HG03432 (cell line): ENCODE results near the gene DNAJC12.
A peak's percentile ranks its signal among the peaks of the same experiment; 100 is the strongest.
"Not testable (repeated sequence)": the region's sequence is repeated elsewhere in the genome, so short reads cannot be mapped to it uniquely, and the experiment has no call there.

ENCODE experiments used
- ATAC-seq: cut with Tn5 transposase; IDR thresholded peaks from one replicate; pipeline ENCODE4 v1.9.1; 2021; ENCODE audit warnings: mild to moderate bottlenecking, moderate library complexity; ENCODE audit not compliant: unreplicated experiment

DNAJC12 gene

DNA sequence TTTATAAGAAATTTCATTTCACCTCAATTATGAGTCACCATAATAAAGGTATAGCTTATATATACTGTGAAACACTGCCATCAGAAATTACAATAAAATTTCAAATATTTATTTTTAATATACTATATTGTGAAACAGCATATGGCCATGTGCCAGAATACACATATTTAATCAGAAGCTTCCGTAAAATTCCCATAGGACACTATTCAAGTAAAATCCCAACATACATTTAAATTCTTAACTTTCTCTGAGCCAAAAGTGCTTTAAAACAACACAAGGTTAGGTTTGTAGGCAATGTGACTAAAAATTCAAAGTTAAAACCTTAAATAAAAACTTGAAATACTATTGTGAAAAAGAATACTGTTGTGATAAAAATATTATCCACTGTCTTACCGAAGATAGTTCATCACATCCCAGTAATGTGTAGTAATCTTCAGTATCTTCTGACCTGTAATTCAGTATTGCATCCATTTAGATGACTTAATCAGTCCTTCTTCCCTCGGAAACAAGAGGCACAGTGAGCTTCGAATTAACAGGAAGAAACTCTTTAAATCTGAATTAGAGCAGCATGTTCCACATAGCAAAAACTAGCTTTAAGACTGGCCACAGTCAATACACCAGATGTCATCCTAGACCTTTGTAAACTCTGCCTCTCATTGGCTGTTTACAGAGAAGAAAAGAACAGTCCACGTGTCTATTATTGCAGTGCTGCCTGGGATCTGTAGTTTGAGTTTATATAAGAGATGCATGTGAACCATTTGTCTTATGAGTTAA is at the start of gene DNAJC12:
Gene DNAJC12 (minus strand): TSS at position 648 of the 774 bp plus-strand sequence. CDS start 177 bp downstream, at position 471.
- peak; percentile 76 for ATAC-seq

DNA sequence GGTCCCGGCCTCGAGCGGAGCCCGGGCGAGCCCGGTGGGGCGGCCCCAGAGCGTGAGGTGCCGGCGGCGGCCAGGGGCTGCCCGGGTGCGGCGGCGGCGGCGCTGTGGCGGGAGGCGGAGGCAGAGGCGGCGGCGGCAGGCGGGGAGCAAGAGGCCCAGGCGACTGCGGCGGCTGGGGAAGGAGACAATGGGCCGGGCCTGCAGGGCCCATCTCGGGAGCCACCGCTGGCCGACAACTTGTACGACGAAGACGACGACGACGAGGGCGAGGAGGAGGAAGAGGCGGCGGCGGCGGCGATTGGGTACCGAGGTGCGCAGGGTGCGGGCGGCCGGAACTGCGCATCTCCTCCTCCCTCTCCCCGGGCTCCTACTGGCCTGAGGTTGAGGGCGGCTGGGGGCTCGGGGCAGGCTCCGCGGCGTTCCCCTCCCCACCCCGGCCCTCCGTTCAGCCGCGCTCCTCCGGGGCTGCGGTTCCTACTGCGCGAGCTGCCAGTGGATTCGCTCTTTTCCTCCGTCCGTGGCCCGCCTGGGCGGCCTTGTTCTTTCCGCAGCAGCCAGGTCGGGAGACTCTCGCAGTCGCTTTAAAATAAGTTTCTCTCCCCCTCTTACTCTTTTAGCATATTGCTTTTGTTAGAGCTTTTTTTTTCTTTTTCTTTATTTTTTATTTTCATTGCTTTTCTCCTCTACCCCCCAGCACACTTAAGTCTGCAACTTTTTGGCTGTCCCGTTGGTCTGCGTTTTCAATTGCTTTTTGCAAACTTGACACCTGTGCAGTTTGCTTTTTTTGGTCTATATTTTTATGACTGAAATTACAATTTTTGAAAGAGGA is 47.1 kb upstream of the DNAJC12 start:
- peak; percentile 72 for ATAC-seq

DNA sequence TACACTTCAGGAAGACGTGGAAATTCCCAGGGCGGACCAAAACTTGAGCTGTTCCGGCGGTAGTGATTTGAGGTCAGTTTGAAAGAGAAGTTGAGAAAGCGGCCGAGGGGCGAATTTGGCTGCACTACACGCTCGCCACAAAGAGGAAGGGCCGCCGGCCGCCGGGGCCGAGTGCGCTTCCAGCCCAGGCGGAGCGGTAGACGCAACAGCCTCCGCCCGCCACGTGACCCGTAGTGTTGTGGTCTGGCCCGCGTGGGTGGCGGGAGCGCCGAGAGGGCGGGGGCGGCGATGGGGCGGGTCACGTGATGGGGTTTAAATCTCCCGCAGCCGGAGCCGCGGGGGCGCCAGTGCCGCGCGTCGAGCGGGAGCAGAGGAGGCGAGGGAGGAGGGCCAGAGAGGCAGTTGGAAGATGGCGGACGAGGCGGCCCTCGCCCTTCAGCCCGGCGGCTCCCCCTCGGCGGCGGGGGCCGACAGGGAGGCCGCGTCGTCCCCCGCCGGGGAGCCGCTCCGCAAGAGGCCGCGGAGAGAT is 46.4 kb upstream of the DNAJC12 start, which contains the start of gene SIRT1:
Gene SIRT1 (plus strand): TSS at position 344 of the 529 bp plus-strand sequence. CDS start 66 bp downstream, at position 410.
- ATAC-seq = peak; percentile 89

DNA sequence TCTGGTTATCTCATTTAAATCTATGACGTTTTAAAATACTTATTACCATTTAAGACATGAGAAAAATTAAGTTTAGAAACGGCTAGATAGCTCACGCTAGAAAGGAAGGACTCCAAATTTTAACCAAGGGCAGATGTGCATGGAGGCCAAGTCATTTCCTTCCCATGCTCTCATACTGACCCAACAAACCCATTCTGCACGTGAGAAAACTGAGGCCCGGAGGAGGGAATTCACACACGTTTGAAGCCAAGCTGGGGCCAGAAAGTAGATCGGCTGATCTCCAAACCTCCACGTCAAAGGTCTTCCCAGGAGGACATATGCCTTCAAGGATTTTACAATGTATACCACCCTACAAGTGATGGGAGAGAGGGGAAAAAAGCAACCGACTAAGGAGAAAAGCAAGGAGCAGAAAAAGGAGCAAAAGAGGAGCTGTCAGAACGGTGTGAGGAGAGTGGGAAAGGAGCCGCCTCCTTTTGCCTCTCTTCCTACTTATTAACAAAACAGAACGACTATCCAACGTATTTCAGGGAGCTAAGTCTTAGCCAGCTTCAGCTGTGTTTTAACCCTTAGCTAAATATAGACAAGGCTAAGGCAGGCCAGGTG is 45.8 kb upstream of the DNAJC12 start:
- ATAC-seq = no peak

DNA sequence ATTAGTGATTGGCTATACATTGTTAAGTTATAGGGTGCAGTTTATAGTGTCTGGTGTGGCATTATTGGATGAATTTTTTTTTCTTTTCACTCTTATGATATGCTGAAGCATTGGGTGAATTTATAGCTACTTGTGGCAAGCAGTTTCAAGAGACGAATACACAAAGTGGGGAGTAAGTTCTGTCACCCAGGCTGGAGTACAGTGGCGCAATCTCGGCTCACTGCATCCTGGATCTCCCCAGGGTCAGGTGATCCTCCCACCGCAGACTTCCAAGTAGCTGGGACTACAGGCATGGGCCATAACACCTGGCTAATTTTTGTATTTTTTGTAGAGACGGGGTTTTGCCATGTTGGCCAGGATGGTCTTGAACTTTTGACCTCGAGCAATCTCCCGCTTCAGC is 40.1 kb upstream of the DNAJC12 start:
- ATAC-seq = no peak

DNA sequence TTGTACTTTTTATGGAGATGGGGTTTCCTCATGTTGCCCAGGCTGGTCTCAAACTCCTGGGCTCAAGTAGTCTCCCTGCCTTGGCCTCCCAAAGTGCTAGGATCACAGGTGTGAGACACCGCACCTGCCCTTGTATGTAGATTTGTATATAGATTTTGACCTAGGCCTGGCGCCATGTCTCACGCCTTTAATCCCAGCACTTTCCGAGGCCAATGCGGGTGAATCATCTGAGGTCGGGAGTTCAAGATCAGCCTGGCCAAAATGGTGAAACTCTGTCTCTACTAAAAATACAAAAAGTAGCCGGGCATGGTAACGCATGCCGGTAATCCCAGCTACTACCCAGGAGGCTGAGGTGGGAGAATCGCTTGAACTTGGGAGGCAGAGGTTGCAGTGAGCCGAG is 39.4 kb upstream of the DNAJC12 start:
- not testable (repeated sequence) for ATAC-seq

DNA sequence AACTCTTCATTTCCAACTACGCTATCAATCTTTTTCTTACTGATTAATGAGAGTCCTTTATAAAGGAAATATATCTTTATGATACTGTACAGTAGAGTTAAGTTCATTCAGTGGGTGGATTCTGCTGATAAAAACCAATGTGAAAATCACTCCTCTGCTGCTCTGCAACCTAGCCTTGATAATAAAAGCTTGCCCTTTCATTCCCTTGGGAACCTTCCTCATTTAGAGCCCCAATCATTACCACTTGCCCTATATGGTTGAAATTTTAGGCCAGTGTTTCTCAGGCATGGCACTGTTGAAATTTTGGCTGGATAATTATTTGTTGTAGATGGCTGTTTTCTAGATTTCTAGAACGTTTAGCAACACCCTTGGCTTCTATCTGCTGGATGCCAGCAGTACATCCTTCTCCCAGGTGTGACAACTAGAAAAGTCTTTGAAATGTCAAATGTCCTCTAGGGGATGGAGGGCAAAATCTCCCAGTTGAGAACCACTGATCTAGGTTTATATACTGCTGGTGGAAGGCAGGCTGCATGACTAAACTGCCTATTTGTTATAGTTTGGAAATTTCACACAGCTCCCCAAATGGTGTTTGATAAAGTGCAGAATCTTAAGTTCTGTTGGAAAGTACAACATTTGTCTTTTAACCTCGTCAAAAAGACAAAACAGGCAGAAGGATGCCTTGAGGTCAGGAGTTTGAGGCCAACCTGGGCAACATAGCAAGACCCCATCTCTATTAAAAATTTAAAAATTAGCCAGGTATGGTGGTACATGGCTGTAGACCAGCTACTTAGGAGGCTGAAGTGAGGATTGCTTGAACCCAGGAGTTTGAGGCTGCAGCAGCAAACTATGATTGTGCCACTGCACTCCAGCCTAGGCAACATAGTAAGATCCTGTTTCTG is 37.6 kb upstream of the DNAJC12 start:
- ATAC-seq = no peak

DNA sequence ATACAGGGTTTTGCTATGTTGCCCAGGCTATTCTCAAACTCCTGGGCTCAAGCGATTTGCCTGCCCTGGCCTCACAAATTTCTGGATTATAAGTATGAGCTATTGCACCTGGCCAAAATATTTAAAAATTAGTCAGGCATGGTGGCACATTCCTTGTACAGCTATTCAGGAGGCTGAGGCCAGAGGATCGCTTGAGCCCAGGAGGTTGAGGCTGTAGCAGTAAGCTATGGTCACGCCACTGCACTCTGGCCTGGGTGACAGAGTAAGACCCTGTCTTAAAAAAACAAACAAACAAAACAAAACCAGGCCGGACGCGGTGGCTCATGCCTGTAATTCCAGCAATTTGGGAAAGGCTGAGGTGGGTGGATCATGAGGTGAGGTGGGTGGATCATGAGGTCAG is 32.0 kb upstream of the DNAJC12 start:
- ATAC-seq = no peak

DNA sequence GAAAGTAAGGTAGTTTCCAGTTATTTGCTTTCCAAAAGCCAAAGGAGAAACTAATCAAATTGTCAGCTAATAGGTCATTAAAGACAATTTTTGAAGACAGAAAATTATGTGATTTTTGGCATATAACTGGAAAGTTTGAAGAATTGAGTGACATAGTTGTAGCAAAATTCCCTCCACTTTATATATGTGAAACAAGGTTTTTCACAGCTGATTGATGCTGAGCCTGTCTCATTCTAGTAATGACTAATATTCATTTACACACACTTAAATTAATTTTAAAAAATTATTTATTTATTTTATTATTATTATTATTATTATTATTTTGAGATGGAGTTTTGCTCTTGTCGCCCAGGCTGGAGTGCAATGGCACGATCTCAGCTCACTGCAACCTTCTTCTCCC is 30.1 kb upstream of the DNAJC12 start:
- ATAC-seq = no peak

DNA sequence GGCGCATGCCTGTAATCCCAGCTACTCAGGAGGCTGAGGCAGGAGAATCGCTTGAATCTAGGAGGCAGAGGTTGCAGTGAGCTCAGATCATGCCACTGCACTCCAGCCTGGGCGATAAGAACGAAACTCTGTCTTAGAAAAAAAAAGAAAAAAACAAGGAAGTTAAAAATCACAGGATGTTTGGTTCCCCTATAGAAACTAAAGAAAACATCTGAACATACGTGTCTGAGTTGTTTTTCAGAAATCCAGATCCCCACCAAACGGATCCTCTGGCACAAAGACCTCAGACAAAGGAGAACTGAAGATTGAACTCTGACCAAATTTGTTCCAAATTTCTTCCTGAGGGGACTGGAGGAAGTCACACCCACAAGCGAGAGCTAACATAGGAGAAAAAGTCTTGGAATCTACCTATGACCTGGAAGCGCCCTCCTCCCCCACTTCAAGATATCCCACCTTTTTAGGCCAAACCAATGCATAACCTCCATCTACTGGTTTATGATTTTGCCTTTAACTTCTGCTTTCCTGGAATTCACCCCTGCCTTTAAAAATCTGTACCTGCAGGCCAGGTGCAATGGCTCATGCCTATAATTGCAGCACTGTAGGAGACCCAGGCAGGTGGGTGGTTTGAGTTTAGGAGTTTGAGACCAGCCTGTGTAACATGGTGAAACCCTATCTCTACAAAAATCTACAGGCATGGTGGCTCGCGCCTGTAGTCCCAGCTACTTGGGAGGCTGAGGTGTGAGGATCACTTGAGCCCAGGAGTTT is 26.8 kb upstream of the DNAJC12 start:
- ATAC-seq = no peak

DNA sequence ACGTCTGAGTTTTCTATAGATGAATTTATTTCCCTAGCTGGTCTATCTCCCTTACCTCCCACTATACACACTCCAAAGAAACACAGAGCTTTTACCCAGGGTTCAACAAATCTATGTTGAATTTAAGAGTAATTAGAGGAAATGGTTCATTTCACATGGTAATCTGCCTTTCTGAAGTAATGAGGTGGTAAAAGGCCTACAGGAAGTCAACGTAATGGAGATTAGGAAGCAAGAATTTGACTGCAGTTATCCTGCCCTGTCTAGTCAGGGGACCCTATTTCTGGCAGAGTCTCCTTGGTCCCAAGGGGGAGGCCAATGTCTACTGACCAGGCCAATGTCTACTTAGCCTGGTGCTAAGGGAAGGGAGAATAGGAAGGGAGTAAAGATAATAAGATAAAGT is 25.1 kb upstream of the DNAJC12 start:
- no peak for ATAC-seq

DNA sequence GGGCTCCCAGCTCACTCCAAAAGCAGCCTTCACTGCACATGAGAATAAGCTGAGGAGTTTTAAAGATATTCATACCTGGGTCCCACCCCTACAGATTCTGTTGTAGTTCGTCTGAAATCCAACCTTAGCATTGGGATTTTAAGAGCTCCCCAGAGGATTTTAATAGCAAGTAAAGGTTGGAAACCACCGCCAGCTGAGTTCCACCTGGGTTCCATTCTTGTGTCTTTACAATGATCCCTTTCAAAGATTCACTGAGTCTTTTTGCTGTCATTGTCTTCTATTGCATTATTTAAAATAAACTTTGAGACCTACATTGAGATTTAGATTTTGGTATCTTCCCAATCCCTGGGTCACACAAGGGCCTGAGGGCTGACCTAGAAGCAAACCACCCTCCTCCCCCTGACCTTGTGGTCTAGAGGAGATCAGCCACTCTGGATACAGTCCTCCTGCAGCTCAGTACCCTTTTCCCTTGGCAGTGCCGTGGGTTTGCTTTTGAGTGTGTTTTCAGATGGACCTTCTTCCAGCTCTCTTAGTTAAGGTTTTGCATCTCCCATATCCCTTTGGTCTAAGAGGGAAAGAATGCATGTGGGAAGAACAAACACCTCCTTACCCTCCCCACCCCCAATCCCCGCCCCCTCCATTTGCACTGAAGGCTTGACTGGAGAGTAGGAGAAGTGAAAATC is 23.9 kb upstream of the DNAJC12 start:
- no peak for ATAC-seq

DNA sequence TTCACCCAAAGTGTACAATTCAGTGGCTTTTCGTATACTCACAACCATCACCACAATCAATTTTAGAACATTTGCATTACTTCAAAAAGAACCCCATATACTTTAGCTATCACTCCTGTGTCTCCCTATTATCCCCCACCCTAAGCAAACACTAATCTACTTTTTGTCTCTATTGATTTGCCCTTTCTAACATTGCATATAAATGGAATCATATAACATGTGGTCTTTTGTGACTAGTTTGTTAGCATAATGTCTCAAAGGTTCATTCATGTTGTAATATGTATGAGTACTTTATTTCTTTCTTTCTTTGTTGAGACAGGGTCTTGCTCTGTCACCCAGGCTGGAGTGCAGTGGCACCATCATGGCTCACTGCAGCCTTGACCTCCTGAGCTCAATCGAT is 21.0 kb upstream of the DNAJC12 start:
- no peak for ATAC-seq

DNA sequence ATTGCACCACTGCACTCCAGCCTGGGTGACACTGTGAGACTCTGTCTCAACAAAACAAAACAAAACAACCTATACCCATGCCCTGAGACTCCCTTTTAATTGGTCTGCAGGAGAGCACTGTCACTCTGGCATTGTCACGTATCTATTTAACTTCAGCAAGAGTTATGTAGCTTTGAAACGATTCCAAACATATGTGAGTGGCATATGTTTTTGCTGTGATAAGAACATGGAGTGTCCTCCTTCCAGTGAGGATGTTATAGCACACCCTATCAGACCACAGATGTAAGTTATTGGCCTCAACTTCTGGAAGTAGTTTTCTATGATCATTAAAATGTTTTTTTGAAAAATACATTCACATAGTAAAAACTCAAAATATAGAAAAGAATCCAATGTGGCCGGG is 15.5 kb upstream of the DNAJC12 start:
- ATAC-seq = no peak

DNA sequence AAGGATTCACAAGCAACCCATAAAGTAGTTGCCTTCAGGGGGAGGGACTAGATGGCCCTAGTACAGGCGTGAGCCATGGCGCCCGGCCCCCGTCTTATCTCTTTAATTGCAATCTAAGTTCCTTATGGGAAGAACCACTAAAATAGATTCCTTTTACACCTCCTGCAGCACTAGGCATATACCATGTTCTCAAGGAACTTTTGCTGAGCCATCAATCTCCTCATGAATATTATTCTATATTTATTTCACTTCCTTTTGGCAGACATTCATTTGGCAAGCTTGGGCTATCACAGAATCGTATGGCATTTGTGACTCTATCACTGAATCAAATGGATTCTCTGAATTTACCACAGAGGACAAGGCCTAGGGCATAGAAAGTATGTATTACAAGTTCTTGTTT is 14.8 kb upstream of the DNAJC12 start:
- ATAC-seq = no peak

DNA sequence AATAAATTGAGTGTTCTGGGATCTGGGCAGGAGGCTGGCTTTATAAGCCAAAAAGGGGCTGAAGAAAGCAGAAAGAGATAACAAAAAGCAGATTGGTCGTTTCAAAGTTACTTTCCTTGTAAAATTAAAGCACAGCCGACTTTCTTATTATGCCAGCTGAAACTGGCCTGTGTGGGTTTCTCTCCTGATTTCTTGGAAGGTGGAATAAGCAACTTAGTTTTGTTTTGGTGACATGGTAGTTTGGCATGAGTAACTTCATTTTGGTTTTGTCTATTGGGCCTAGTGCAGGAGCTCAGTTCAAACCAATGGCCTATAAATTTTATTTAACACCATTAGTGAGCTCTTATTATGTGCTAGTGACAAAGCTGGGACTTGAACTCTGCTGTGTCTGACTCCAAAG is 13.2 kb upstream of the DNAJC12 start:
- ATAC-seq = no peak

DNA sequence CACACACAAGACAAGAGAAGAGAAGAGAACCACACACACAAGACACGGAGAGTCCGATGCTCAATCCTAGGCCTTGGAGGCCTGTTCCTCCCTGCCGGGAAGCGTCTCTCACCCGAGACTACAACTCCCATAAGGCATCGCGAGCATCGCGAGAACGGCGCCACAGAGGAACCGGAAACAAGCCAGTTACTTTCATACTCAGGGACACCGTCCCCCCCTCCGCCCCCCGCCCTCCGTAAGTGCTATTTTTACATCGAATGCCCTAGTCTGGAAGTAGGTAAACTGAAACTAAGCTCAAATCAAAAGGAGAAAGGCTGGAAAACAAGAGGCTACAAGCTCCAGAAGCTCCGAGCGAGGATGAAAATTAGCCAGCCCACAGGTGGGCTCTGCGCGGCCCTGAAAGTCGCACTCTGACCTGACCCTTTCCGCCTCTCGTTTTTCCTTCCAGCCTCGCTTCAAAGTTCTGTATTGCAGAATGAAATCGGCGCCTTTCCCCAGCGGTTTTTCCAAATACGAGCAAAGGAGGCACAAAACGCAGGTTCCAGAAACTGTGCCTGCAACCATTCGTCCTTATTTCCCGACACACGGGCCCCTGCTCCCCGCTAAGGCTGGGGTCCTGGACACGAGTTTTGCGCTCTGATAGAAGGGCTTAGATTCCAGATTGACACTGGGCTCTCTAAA is 11.5 kb upstream of the DNAJC12 start:
- ATAC-seq = peak; percentile 96

DNA sequence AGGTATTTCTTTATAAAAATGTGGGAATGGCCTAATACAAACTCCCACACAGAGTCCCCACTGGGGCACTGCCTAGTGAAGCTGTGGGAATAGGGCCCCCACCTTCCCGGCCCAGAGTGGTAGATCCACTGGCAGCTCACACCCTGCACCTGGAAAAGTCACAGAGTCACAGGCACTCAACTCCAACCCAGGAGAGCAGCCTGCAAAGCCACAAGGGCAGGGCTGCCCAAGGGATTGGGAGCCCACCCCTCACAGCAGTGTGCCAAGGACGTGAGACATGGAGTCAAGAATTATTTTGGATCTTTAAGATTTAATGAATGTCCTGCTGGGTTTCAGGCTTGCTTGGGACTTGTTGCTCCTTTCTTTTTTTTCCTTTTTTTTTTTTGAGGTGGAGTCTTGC is 5.3 kb upstream of the DNAJC12 start:
- no peak for ATAC-seq
